ENCODE measurements around the gene CDX1.
A peak's percentile ranks its signal among the peaks of the same experiment; 100 is the strongest.

CDX1 gene

GRCh38 chr5:150176745-150177477 lies 10.3 kb downstream of the CDX1 start:
- TF ChIP-seq PAX5 (IDR thresholded peaks at IDR 0.05; ENCODE audit: insufficient read depth, low read length, severe bottlenecking) (no peak), POU2F2 (IDR thresholded peaks at IDR 0.05; ENCODE audit: low read depth, low read length) (no peak), POLR2AphosphoS5 (IDR thresholded peaks at IDR 0.05; ENCODE audit: low read depth, low read length) (no peak), TAF1 (IDR thresholded peaks at IDR 0.05; ENCODE audit: low read depth, low read length) (no peak)
- DNase-seq (ENCODE audit: insufficient read length, low spot score): no peak
- no peak for FAIRE-seq

GRCh38 chr5:150177721-150178120 lies 11.1 kb downstream of the CDX1 start:
- no peak for FAIRE-seq
- TF ChIP-seq POLR2A (IDR thresholded peaks at IDR 0.05; ENCODE audit: low read depth, low read length) (no peak), SPI1 (IDR thresholded peaks at IDR 0.05; ENCODE audit: low read depth, low read length) (no peak), POU2F2 (IDR thresholded peaks at IDR 0.05; ENCODE audit: low read depth, low read length) (no peak), POLR2AphosphoS5 (IDR thresholded peaks at IDR 0.05; ENCODE audit: low read depth, low read length) (no peak)
- DNase-seq (ENCODE audit: insufficient read length, low spot score): no peak

GRCh38 chr5:150178262-150178661 lies 11.7 kb downstream of the CDX1 start:
- FAIRE-seq: no peak
- TF ChIP-seq POLR2A (IDR thresholded peaks at IDR 0.05; ENCODE audit: low read depth, low read length): no peak
- TF ChIP-seq PAX5 (IDR thresholded peaks at IDR 0.05; ENCODE audit: insufficient read depth, low read length, severe bottlenecking): no peak
- TF ChIP-seq POU2F2 (IDR thresholded peaks at IDR 0.05; ENCODE audit: low read depth, low read length): no peak
- no peak for TF ChIP-seq TAF1 (IDR thresholded peaks at IDR 0.05; ENCODE audit: low read depth, low read length)
- TF ChIP-seq POLR2AphosphoS5 (IDR thresholded peaks at IDR 0.05; ENCODE audit: low read depth, low read length): no peak
- no peak for TF ChIP-seq SPI1 (IDR thresholded peaks at IDR 0.05; ENCODE audit: low read depth, low read length)
- DNase-seq (ENCODE audit: insufficient read length, low spot score): no peak

DNA sequence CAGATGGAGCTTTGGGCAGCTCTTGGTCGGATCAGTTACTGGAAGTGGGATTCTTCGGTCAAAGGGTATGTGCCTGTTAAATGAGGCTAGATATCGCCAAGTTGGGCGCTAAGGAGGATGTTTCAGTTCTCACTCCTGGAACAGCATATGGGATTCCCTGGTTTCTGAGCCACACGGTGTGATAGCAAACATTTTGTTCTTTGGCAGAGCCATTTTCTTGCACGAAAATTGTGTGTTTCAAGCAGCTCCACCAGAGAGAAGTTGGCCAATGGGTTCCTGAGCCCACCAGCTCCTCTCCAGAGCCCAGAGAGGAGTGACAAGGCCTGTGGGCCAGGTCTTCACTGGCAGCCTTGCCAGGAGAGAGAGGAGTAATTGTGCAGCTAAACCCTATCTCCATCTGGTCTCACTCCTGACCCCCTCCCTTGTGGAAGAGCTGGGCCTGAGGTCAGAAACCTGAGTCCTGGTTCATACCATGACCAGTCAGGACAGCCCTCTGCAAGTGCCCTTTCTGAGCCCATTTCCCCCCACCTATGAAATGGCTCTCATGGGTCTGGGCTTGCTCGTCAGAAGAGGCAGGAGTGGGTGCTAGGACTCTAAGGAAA lies 12.5 kb downstream of the CDX1 start:
- no peak for FAIRE-seq
- no peak for DNase-seq (ENCODE audit: insufficient read length, low spot score)
- TF ChIP-seq PAX5 (IDR thresholded peaks at IDR 0.05; ENCODE audit: insufficient read depth, low read length, severe bottlenecking): no peak
- no peak for TF ChIP-seq TAF1 (IDR thresholded peaks at IDR 0.05; ENCODE audit: low read depth, low read length)
- no peak for TF ChIP-seq POU2F2 (IDR thresholded peaks at IDR 0.05; ENCODE audit: low read depth, low read length)
- TF ChIP-seq POLR2A (IDR thresholded peaks at IDR 0.05; ENCODE audit: low read depth, low read length): no peak
- TF ChIP-seq SPI1 (IDR thresholded peaks at IDR 0.05; ENCODE audit: low read depth, low read length): no peak
- no peak for TF ChIP-seq POLR2AphosphoS5 (IDR thresholded peaks at IDR 0.05; ENCODE audit: low read depth, low read length)

DNA sequence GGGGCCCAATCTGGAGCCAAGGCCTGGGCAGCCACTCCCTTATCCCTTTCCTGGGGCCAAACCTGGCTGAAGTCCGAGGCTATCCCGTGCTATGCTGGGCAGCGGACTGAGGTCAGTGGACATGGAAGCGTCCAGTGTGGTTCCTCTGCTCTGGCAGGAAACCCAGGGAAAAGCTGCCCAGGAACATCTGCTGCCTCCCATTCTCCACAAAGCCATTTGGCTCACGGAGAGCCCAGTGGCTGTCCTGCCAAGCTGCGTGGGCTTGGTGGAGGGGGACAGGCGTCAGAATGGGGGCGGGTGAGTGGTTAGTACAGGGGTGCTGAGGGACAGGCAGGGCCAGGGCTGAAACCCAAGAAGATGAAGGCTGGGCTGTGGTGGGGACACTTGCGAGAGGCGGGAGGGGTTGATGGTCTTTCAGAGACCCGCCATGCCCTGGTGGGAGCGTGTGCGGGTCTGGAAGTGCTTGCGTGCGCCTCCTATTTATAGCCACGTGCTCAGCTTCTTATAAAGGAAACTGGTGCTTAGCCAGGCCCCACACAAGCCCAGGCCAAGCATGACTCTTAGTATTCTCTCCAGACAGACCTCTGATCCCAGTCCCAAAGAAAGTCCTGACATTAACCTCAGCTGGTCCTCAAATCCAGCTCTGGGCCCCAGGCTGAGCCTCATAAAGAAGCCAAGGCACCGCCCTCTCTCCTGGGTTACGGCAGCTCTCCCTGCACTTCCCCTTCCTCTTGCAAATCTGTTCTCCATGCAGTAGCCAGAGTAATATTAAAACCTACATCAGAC lies 13.9 kb downstream of the CDX1 start:
- no peak for FAIRE-seq
- TF ChIP-seq SPI1 (IDR thresholded peaks at IDR 0.05; ENCODE audit: low read depth, low read length) (0 out of 2 replicates have a peak, but pooled peaks have one; percentile 21), POLR2A (IDR thresholded peaks at IDR 0.05; ENCODE audit: low read depth, low read length) (no peak)
- DNase-seq (ENCODE audit: insufficient read length, low spot score): no peak

DNA sequence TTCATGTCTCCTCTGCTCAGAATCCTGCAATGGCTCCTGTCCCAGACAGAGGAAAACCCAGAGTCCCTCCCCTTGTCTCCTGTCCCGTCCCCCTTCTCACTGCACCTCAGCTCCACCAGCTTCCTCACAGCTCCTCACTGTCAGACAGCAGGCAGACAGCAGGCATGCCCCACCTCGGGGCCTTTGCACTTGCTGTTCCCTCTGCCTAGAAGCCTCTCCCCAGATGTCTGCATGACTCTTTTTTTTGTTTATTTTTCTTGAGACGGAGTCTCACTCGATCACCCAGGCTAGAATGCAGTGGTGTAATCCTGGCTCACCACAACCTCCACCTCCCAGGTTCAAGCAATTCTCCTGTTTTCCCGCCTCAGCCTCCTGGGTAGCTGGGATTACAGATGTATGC lies 14.4 kb downstream of the CDX1 start:
- DNase-seq (ENCODE audit: insufficient read length, low spot score) (no peak), FAIRE-seq (no peak)
- no peak for TF ChIP-seq POLR2AphosphoS5 (IDR thresholded peaks at IDR 0.05; ENCODE audit: low read depth, low read length)
- TF ChIP-seq POLR2A (IDR thresholded peaks at IDR 0.05; ENCODE audit: low read depth, low read length): no peak
- TF ChIP-seq PAX5 (IDR thresholded peaks at IDR 0.05; ENCODE audit: insufficient read depth, low read length, severe bottlenecking): no peak
- no peak for TF ChIP-seq POU2F2 (IDR thresholded peaks at IDR 0.05; ENCODE audit: low read depth, low read length)
- TF ChIP-seq SPI1 (IDR thresholded peaks at IDR 0.05; ENCODE audit: low read depth, low read length): no peak
- no peak for TF ChIP-seq TAF1 (IDR thresholded peaks at IDR 0.05; ENCODE audit: low read depth, low read length)

GRCh38 chr5:150181766-150182545 lies 15.4 kb downstream of the CDX1 start:
- no peak for FAIRE-seq
- DNase-seq (ENCODE audit: insufficient read length, low spot score): no peak
- TF ChIP-seq TAF1 (IDR thresholded peaks at IDR 0.05; ENCODE audit: low read depth, low read length): no peak
- no peak for TF ChIP-seq POLR2AphosphoS5 (IDR thresholded peaks at IDR 0.05; ENCODE audit: low read depth, low read length)
- no peak for TF ChIP-seq SPI1 (IDR thresholded peaks at IDR 0.05; ENCODE audit: low read depth, low read length)
- TF ChIP-seq PAX5 (IDR thresholded peaks at IDR 0.05; ENCODE audit: insufficient read depth, low read length, severe bottlenecking): no peak
- no peak for TF ChIP-seq POU2F2 (IDR thresholded peaks at IDR 0.05; ENCODE audit: low read depth, low read length)
- TF ChIP-seq POLR2A (IDR thresholded peaks at IDR 0.05; ENCODE audit: low read depth, low read length): no peak

DNA sequence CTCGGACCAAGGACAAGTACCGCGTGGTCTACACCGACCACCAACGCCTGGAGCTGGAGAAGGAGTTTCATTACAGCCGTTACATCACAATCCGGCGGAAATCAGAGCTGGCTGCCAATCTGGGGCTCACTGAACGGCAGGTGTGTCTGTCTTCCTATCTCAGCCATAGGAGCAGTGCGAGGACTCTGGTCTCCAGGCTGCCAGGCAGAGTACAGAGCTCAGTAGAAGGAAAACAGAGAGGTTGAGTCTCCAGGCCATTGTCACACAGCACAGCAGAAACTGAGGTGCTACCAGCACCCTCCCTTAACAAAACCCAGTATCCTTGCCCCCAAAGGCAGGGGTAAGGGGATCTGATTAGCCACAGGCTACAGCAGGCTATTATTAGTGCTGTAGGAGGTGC lies 16.2 kb downstream of the CDX1 start:
- FAIRE-seq (no peak), DNase-seq (ENCODE audit: insufficient read length, low spot score) (no peak)
- no peak for TF ChIP-seq PAX5 (IDR thresholded peaks at IDR 0.05; ENCODE audit: insufficient read depth, low read length, severe bottlenecking)
- TF ChIP-seq SPI1 (IDR thresholded peaks at IDR 0.05; ENCODE audit: low read depth, low read length): no peak
- TF ChIP-seq POLR2A (IDR thresholded peaks at IDR 0.05; ENCODE audit: low read depth, low read length): no peak
- TF ChIP-seq POU2F2 (IDR thresholded peaks at IDR 0.05; ENCODE audit: low read depth, low read length): no peak
- TF ChIP-seq POLR2AphosphoS5 (IDR thresholded peaks at IDR 0.05; ENCODE audit: low read depth, low read length): no peak
- no peak for TF ChIP-seq TAF1 (IDR thresholded peaks at IDR 0.05; ENCODE audit: low read depth, low read length)

DNA sequence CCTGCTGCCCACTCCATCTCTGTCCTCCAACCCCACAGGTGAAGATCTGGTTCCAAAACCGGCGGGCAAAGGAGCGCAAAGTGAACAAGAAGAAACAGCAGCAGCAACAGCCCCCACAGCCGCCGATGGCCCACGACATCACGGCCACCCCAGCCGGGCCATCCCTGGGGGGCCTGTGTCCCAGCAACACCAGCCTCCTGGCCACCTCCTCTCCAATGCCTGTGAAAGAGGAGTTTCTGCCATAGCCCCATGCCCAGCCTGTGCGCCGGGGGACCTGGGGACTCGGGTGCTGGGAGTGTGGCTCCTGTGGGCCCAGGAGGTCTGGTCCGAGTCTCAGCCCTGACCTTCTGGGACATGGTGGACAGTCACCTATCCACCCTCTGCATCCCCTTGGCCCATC lies 16.9 kb downstream of the CDX1 start:
- FAIRE-seq (no peak), DNase-seq (ENCODE audit: insufficient read length, low spot score) (no peak)
- TF ChIP-seq TAF1 (IDR thresholded peaks at IDR 0.05; ENCODE audit: low read depth, low read length) (no peak), POLR2AphosphoS5 (IDR thresholded peaks at IDR 0.05; ENCODE audit: low read depth, low read length) (no peak), POLR2A (IDR thresholded peaks at IDR 0.05; ENCODE audit: low read depth, low read length) (no peak), POU2F2 (IDR thresholded peaks at IDR 0.05; ENCODE audit: low read depth, low read length) (no peak), PAX5 (IDR thresholded peaks at IDR 0.05; ENCODE audit: insufficient read depth, low read length, severe bottlenecking) (no peak), SPI1 (IDR thresholded peaks at IDR 0.05; ENCODE audit: low read depth, low read length) (no peak)

All from GM12891 (cell line).